ENCODE measurements around the gene TSPAN19.

Gene TSPAN19

DNA sequence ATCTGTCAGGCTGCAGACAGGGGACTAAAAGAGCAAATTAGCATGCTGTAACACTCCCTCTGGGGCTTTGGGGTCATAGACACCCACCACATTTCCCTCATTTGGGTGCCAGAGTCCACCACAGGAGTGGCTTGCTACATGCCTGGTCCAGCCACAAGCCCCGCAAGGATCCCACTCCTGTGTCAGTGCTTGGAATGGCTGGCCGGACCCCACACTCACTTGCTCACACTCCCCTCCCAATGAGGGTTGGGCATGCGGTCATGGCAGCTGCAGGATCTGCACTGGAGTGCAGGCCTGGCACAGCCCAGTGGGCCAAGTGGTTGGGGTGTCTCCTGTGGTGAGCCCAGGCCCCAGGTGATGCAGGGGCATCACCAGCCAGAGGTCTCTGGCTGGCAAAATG, 59.9 kb downstream of the TSPAN19 start:
- DNase-seq (ENCODE audit: low spot score) = no peak
- in situ Hi-C loops (cut with MboI; ENCODE audit: low pct_unique_long_range_greater_than_20kb, low sequenced_read_pairs, unreplicated experiment) = no loop called here
- TF ChIP-seq CTCF (IDR thresholded peaks at IDR 0.05; ENCODE audit: extremely low read depth, insufficient read depth, missing control alignments) = no peak

- in situ Hi-C loops (cut with MboI; ENCODE audit: low pct_unique_long_range_greater_than_20kb, low sequenced_read_pairs, unreplicated experiment) = no loop called here
- DNase-seq (ENCODE audit: low spot score) = no peak
- no peak for TF ChIP-seq CTCF (IDR thresholded peaks at IDR 0.05; ENCODE audit: extremely low read depth, insufficient read depth, missing control alignments)
Observed at GRCh38 chr12:84974155-84974815, 61.8 kb downstream of the TSPAN19 start.

DNA sequence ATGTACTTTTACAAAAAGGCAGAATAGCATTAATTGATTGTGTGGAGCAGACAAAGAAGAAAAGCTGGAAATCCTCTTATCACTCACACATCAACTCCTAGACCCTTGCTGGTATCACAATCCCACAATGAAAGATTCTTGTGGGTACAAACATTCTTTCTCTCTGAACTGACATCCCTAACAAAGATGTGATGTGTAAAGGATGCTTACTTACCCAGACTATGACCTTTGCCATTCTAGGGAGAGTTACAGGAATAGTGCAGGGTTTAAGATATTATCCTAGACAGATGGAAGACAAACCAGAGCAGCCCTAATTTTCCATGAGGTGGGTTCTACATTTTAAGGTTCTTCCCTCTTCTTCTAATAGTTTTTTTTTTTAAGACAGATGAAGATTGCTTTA, 63.1 kb downstream of the TSPAN19 start:
- in situ Hi-C loops (cut with MboI; ENCODE audit: low pct_unique_long_range_greater_than_20kb, low sequenced_read_pairs, unreplicated experiment) = no loop called here
- DNase-seq (ENCODE audit: low spot score) = no peak
- TF ChIP-seq CTCF (IDR thresholded peaks at IDR 0.05; ENCODE audit: extremely low read depth, insufficient read depth, missing control alignments) = no peak

- no peak for DNase-seq (ENCODE audit: low spot score)
- TF ChIP-seq CTCF (IDR thresholded peaks at IDR 0.05; ENCODE audit: extremely low read depth, insufficient read depth, missing control alignments) = no peak
- in situ Hi-C loops (cut with MboI; ENCODE audit: low pct_unique_long_range_greater_than_20kb, low sequenced_read_pairs, unreplicated experiment) = no loop called here
Observed at GRCh38 chr12:84969226-84969625, 66.9 kb downstream of the TSPAN19 start.
